Measurements from ENCODE around the gene KIAA0232. TPM values are rescaled to one million over a fixed set of nuclear protein-coding genes. Genes with fewer than 3 reads are reported as not detected.

KIAA0232 gene
- total and polyA plus RNA-seq, 9 of the 15 experiments (the other 6 are each of a cell fraction or from before 2014, with no cell fraction given): 3.5 to 17.4 (median 13.0) TPM

DNA sequence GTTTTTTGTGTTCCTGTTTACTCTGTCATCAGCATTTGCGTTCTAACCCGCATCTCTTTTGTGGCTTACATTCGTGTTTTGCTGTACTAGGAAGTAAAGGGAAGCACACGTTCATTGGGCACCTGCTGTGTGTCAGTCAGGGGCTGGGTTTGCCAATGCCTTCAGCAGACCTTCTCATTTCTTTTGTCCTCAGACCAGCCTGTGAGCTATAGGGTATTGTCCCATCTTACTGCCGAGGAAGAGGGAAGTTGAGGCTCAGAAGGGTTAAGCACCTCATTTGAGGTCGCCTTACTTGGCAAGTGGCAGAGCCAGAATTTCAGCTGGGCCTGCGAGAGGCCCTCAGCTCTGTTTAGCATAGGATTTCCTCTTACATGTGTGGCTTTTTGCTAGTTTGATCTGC lies 135.8 kb downstream of the KIAA0232 start (continued):
- TF ChIP-seq GATA2 (CRISPR knock-in tag; IDR thresholded peaks at IDR 0.05): 0 out of 2 replicates have a peak, but pooled peaks have one; percentile 2
- no peak for TF ChIP-seq RBM17 (IDR thresholded peaks at IDR 0.05; ENCODE audit: borderline replicate concordance, low read depth, low read length)
- TF ChIP-seq CCNT2 (IDR thresholded peaks at IDR 0.05; ENCODE audit: borderline replicate concordance, extremely low read depth, insufficient read length, low read depth, low read length): no peak
- TF ChIP-seq, protein P1, sequence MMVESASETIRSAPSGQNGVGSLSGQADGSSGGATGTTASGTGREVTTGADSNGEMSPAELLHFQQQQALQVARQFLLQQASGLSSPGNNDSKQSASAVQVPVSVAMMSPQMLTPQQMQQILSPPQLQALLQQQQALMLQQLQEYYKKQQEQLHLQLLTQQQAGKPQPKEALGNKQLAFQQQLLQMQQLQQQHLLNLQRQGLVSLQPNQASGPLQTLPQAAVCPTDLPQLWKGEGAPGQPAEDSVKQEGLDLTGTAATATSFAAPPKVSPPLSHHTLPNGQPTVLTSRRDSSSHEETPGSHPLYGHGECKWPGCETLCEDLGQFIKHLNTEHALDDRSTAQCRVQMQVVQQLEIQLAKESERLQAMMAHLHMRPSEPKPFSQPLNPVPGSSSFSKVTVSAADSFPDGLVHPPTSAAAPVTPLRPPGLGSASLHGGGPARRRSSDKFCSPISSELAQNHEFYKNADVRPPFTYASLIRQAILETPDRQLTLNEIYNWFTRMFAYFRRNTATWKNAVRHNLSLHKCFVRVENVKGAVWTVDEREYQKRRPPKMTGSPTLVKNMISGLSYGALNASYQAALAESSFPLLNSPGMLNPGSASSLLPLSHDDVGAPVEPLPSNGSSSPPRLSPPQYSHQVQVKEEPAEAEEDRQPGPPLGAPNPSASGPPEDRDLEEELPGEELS (CRISPR knock-in tag; IDR thresholded peaks at IDR 0.05; ENCODE audit: borderline replicate concordance): no peak

DNA sequence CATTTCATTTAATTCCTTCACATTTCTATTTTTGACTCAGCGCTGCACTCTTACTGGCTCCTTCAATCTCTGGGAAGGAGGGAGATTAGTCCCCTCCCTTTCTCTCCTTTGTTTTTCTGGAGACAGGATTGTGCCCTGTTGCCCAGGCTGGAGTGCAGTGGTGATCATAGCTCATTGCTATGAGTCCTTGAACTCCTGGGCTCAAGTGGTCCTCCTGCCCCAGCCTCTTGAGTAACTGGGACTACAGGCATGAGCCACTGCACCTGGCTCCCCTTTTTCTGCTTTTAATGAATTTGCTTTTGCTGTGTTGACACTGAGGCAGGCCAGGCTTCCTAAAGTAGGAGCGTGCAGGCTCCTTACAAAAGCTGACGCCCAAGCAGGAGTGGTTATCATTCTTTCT lies 137.6 kb downstream of the KIAA0232 start:
- H3K4me1 ChIP-seq (replicated peaks in 1 of 2; ENCODE audit: control insufficient read depth in 2 of 2, insufficient read depth in 2 of 2, low read length in 2 of 2): peaks cover 42 to 57% of the 10 kb centered on the region in 2 experiments
- TF ChIP-seq U2AF2 (optimal IDR thresholded peaks at IDR 0.05; ENCODE audit: low read depth, low read length): no peak
- no peak for TF ChIP-seq THRAP3 (IDR thresholded peaks at IDR 0.05; ENCODE audit: borderline replicate concordance)
- TF ChIP-seq SREBF2 (CRISPR knock-in tag; IDR thresholded peaks at IDR 0.05): no peak
- TF ChIP-seq, protein P2, sequence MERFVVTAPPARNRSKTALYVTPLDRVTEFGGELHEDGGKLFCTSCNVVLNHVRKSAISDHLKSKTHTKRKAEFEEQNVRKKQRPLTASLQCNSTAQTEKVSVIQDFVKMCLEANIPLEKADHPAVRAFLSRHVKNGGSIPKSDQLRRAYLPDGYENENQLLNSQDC (CRISPR knock-in tag; IDR thresholded peaks at IDR 0.05): no peak
- no peak for TF ChIP-seq HMG20B (CRISPR knock-in tag; IDR thresholded peaks at IDR 0.05)
- no peak for TF ChIP-seq BRF1 (IDR thresholded peaks at IDR 0.05; ENCODE audit: borderline replicate concordance, extremely low read depth, insufficient read length)
- no peak for TF ChIP-seq ZNF79 (CRISPR knock-in tag; IDR thresholded peaks at IDR 0.05; ENCODE audit: low read depth)
- no peak for TF ChIP-seq SPI1 (IDR thresholded peaks at IDR 0.05; ENCODE audit: borderline replicate concordance, low read depth, low read length)
- TF ChIP-seq, protein P3, sequence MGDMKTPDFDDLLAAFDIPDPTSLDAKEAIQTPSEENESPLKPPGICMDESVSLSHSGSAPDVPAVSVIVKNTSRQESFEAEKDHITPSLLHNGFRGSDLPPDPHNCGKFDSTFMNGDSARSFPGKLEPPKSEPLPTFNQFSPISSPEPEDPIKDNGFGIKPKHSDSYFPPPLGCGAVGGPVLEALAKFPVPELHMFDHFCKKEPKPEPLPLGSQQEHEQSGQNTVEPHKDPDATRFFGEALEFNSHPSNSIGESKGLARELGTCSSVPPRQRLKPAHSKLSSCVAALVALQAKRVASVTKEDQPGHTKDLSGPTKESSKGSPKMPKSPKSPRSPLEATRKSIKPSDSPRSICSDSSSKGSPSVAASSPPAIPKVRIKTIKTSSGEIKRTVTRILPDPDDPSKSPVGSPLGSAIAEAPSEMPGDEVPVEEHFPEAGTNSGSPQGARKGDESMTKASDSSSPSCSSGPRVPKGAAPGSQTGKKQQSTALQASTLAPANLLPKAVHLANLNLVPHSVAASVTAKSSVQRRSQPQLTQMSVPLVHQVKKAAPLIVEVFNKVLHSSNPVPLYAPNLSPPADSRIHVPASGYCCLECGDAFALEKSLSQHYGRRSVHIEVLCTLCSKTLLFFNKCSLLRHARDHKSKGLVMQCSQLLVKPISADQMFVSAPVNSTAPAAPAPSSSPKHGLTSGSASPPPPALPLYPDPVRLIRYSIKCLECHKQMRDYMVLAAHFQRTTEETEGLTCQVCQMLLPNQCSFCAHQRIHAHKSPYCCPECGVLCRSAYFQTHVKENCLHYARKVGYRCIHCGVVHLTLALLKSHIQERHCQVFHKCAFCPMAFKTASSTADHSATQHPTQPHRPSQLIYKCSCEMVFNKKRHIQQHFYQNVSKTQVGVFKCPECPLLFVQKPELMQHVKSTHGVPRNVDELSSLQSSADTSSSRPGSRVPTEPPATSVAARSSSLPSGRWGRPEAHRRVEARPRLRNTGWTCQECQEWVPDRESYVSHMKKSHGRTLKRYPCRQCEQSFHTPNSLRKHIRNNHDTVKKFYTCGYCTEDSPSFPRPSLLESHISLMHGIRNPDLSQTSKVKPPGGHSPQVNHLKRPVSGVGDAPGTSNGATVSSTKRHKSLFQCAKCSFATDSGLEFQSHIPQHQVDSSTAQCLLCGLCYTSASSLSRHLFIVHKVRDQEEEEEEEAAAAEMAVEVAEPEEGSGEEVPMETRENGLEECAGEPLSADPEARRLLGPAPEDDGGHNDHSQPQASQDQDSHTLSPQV (IDR thresholded peaks at IDR 0.05): no peak
- TF ChIP-seq EZH2 (IDR thresholded peaks at IDR 0.05; ENCODE audit: borderline replicate concordance, low read depth, low read length): no peak
- no peak for TF ChIP-seq NR2F6 (CRISPR knock-in tag; IDR thresholded peaks at IDR 0.05)
- TF ChIP-seq FOS (IDR thresholded peaks at IDR 0.05; ENCODE audit: extremely low read depth, insufficient read length): no peak

More for the DNA sequence above, 137.6 kb downstream of the KIAA0232 start:
- no peaks in the 10 kb centered on the region; a peak in 1 of 5 replicates for H3K27me3 ChIP-seq (ENCODE audit: control insufficient read depth in 2 of 2, insufficient read depth in 2 of 2, low read length in 2 of 2)
- H3K4me2 ChIP-seq (ENCODE audit: insufficient read depth, low read length): no peak overlapping the region
- no peaks in the 10 kb centered on the region for H3K9me3 ChIP-seq (replicated peaks; ENCODE audit: control insufficient read depth, insufficient read depth, low read depth, low read length)
- peaks cover 84% of the 10 kb centered on the region for H3K79me2 ChIP-seq (ENCODE audit: control insufficient read depth, insufficient read depth, low read length)
- DNase-seq (ENCODE audit: extremely low read depth in 1 of 4, low spot score in 3 of 4): peak in 1 of 4 experiments; percentile 17
- in situ Hi-C loops (cut with MboI) (no loop called here), intact Hi-C loops (cut with micrococcal nuclease) (no loop called here)
- ChIA-PET POLR2A (interaction anchor here (0.6 to 1.8 kb wide), 2 partner anchors 11 to 238 kb away, joined by 3 to 4 read pairs; no protein-coding TSS in a partner anchor), CTCF (ENCODE audit: low intra/inter-chr PET ratio) (no interaction called here)
- H2AFZ ChIP-seq (ENCODE audit: low read depth, low read length): no peak overlapping the region
- H3K27ac ChIP-seq (ENCODE audit: extremely low read depth, low read depth, low read length): no peak overlapping the region
- H3K9me1 ChIP-seq (ENCODE audit: control insufficient read depth, insufficient read depth, low read length): no peaks in the 10 kb centered on the region
- H3K9ac ChIP-seq (ENCODE audit: insufficient read depth in 1 of 2, low read depth in 2 of 2, low read length in 2 of 2): no peak overlapping the region
- H3K4me3 ChIP-seq: no peak overlapping the region
- H3K36me3 ChIP-seq (ENCODE audit: control insufficient read depth, insufficient read depth, low read length): peaks cover 54% of the 10 kb centered on the region; the same call in 2 of the 3 replicates
- BruUV-seq (replicated peaks): no TSS peak
- peaks cover 12% of the 10 kb centered on the region for H4K20me1 ChIP-seq (replicated peaks; ENCODE audit: control insufficient read depth, insufficient read depth, low read length)
- FAIRE-seq: no peak
- WGBS (ENCODE audit: insufficient coverage, low coverage, missing lambda C conversion rate): 56% methylated on average over 3 of the region's 3 CpGs
- no peak for ATAC-seq

Measured in K562 (cell line).